T-helper 1 cell (primary cell): ENCODE data around the gene JAK2.
A peak's percentile ranks its signal among the peaks of the same experiment; 100 is the strongest.
"Not testable (repeated sequence)": the region's sequence is repeated elsewhere in the genome, so short reads cannot be mapped to it uniquely, and the experiment has no call there.

Source experiments
- DNase-seq, 5 donors: peaks; one replicate each; pipeline ENCODE4 v3.0.0-alpha.2; 2012 to 2020

The JAK2 gene

DNA sequence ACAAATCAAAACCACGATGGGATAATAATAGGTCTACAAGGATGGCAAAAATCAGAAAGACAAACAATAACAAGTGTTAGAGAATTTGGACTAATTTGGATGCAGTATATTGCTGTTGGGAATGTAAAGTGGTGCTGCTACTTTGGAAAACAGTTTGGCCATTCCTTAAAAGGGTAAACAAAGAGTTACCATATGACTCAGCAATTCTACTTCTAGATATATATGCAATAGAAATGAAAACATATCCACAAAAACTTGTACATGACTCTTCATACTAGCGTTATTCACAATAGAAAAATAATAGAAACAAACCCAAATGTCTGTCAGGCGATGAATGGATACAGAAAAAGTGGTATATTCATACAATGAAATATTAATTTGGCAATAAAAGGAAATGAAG is 58.3 kb downstream of the JAK2 start:
- DNase-seq = no peak

GRCh38 chr9:5044160-5044559 is 59.1 kb downstream of the JAK2 start:
- DNase-seq = no peak

- DNase-seq = no peak
Observed at GRCh38 chr9:5052838-5053237, 67.8 kb downstream of the JAK2 start.

DNA sequence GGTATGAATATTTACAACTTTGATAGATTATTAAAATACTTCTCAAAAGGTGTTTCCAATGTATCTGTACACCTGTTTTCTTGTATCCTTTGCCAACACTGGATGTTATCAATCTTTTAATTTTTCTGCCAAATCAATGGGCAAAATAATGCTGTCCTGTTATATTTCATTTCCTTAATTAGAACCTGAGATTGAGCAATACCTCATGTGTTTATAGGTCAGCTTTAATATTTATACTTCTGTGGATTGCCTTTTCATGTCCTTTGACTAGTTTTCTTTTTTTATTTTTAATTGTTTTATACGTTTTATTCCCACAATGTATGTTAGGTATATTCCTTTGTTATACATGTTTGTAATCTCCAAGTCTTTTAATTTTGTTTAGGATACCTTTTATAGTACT is 77.6 kb downstream of the JAK2 start:
- DNase-seq = no peak

- DNase-seq = no peak
Observed at GRCh38 chr9:5072871-5073270, 87.8 kb downstream of the JAK2 start.

DNA sequence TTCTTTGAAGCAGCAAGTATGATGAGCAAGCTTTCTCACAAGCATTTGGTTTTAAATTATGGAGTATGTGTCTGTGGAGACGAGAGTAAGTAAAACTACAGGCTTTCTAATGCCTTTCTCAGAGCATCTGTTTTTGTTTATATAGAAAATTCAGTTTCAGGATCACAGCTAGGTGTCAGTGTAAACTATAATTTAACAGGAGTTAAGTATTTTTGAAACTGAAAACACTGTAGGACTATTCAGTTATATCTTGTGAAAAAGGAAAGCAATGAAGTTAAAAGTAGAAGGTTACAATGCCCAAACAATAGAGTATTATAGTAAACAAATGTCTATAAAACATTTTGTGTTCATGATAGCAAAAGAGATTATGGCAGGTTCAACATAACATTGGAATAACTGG is 88.6 kb downstream of the JAK2 start:
- DNase-seq = no peak

- DNase-seq = no peak
Observed at GRCh38 chr9:5085993-5086392, 100.9 kb downstream of the JAK2 start.

DNA sequence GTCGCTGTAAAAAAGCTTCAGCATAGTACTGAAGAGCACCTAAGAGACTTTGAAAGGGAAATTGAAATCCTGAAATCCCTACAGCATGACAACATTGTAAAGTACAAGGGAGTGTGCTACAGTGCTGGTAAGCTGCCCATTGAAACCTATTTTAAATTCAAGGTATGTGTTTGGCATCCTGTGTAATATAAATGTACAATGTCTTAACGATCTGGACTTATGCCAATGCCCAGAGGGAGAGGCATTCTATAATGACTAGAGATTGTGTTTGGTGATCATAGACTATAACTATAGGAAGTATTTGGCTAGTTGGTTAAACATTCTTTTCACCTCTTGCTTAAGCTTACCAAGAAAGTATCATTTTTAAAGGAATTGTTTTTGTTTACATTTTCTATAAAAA is 104.7 kb downstream of the JAK2 start:
- DNase-seq = no peak

DNA sequence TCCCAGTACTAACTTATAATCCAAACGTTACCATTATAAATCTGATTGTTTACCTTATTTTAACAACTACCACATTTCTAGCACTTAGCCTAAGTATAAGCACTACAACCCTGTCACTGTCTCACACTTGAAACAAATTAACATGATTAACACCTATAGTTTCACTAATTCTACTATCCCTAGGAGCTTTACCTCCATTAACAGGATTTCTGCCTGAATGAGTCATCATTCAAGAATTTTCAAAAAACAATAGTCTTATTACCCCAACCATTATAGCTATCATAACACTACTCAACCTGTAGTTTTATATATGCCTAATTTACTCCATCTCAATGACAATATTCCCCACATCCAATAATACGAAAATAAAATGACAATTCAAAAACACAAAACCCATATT is 110.7 kb downstream of the JAK2 start:
- no peak for DNase-seq

DNA sequence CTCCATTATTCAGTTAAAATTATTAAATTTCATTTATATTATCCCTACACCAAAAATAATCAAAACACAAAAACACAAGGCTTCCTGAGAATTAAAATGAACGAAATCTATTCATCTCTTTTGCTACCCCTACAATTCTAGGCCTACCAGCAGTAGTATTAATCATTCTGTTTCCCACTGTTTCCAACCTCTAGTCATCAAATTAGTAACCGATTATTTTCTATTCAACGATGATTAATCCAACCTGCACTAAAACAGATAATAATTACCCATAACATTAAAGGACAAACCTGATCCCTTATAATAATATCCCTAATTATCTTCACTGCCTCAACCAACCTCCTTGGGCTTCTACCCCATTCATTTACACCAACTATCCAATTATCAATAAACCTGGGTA is 114.4 kb downstream of the JAK2 start:
- no peak for DNase-seq

GRCh38 chr9:5101127-5101526 is 116.1 kb downstream of the JAK2 start:
- not testable (repeated sequence) for DNase-seq

- not testable (repeated sequence) for DNase-seq
Observed at GRCh38 chr9:5106517-5106916, 121.4 kb downstream of the JAK2 start.

GRCh38 chr9:5110867-5111681 is 126.0 kb downstream of the JAK2 start:
- DNase-seq = no peak

GRCh38 chr9:5111696-5112095 is 126.6 kb downstream of the JAK2 start:
- DNase-seq = no peak

GRCh38 chr9:5112109-5112592 is 127.1 kb downstream of the JAK2 start:
- no peak for DNase-seq

DNA sequence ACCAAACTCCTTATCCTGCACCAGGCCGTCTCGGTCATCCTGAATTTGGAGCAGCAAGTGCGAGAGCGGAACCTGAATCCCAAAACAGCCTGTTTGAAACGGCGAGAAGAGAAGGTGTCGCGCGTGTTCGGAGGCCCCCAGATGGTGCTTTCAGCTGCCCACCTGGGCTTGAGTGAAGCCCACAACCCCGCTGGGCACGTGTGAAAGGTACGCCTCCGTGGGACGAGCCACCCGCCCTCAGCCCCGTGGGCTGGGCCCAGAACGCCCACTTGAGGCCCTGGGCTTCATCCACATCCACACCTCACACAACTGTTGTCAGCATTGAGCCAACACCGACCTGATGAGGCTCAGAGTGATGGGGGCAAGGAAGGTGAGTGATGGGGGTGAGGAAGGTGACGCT is 127.6 kb downstream of the JAK2 start:
- DNase-seq = no peak

- DNase-seq = no peak
Observed at GRCh38 chr9:5113523-5113922, 128.5 kb downstream of the JAK2 start.

GRCh38 chr9:5113994-5114748 is 129.1 kb downstream of the JAK2 start:
- no peak for DNase-seq

DNA sequence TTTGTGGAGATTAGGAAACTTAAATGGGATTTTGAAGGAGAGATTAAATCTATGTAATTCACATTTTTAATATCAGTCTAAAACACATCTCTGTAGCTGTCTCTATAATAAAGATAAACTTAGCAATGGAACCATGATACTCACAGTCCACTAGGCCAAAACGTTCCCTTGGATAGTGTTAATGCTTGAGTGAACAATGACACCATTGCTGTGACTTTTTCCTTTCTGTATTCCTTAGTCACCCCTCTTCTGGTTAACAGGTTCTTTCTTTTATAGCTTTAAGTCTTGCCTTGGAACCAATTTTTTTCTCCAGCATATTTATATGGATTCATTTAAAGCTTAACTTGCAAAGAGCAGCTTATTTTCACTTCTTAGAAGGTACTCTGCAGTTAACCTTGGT is 137.0 kb downstream of the JAK2 start:
- DNase-seq = no peak

- no peak for DNase-seq
Observed at GRCh38 chr9:5122516-5122915, 137.4 kb downstream of the JAK2 start.

GRCh38 chr9:5140151-5140550 is 155.1 kb downstream of the JAK2 start:
- DNase-seq = peak in 1 of 5 donors; percentile 4

DNA sequence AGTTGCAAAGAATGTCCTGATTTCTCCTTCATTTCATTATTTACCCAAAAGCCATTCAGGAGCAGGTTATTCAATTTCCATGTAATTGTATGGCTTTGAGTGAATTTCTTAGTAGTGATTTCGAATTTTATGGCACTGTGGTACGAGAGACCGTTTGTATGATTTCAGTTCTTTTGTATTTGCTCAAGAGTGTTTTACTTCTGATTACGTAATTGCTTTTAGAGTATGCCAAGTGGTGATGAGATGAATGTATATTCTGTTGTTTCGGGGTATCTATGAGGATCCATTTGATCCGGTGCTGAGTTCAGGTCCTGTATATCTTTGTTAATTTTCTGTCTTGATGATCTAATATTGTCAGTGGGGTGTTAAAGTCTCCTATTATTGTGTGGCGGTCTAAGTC is 159.1 kb downstream of the JAK2 start:
- no peak for DNase-seq

- DNase-seq = no peak
Observed at GRCh38 chr9:5146241-5146640, 161.2 kb downstream of the JAK2 start.
